GM19351 (cell line): ENCODE data around the gene NPY1R.

ENCODE experiments used
- ATAC-seq: cut with Tn5 transposase; IDR thresholded peaks from one replicate; pipeline ENCODE4 v1.9.1; 2021; ENCODE audit warnings: mild to moderate bottlenecking, moderate library complexity; ENCODE audit not compliant: unreplicated experiment

NPY1R gene

DNA sequence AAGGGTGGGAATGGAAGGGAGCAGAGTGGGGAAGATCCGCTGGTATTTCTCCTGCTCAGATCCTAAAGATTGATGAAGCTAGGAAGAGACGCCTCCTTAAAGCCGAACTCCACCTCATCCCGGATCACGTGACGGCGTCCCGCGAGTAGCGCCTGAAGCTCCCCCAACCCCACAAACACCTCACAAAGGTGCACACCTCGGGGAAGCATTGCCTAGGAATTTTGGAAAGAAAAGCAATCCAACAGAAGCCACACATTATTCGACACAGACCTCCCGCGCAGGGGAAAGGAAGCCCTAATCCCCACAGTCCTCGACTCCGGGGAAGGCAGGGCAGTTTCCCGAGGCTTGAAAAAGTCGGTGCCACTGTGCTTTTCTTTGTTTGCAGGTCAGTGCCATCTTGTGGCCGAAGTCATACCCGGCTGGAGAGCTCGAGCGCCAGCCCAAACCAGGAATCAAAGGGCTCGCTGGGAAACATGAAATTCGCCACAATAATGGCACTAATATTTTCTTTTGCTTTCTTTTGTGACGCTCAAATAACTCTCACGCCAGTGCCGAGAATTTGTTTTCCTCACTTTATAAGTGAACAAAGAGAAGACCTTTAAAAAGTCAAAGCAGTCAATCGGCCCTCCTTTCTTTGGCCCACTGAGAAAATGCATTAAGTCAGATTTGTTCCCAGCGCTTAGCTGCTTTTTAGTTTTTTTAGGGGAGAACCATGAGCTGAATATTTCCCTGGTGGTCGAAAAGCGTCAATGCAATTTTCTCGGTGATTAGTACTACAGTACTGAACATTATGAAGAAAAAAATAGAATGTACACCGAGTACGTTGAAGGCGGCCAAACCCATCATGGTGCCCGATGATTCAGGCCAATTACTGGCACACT, at the start of gene NPY1R:
TSS of gene NPY1R (minus strand) at position 71 of the 881 bp plus-strand sequence. CDS start 6,042 bp downstream, outside the sequence.
- peak; percentile 82 for ATAC-seq

DNA sequence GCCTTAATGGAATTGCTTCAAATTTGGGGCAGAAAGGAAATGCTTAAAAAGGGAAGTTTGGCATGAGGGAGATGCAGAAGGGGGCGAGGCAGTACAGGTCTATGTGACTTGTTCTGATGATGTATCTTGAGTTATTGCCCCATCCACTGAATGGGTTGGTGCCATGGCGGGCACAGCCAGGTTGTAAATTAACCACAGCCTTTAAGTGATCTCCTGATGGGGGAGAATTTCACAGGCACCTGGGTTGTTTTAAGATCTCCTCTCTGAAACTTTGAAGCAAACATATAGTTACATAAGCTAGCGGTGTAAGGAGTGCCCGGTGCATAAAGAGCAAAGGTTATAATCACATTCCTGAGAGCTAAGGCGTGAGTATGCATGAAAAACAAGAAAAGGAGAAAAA, 48.3 kb upstream of the NPY1R start:
- no peak for ATAC-seq

- no peak for ATAC-seq
Observed at GRCh38 chr4:163378661-163379060, 46.3 kb upstream of the NPY1R start.

DNA sequence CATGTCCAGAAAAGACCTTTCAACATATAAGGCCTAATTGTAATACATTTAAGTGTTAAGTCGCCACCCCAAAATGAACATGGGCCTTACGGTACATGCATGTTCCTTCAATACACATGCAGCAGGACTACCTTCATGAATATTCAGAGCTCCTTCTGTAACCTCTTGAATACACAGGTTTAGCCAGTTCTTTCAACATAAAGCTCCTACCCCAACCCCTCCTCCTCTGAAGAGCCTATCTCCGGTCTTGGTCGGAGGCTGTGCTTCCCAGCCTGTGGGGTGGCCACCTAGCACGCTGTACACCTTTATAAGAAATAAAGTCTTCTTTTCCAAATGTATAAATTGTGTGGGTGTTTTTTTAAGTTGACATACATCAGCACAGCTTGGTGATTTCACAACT, 39.6 kb upstream of the NPY1R start:
- ATAC-seq: no peak

- ATAC-seq: no peak
Observed at GRCh38 chr4:163367651-163368050, 35.3 kb upstream of the NPY1R start.

DNA sequence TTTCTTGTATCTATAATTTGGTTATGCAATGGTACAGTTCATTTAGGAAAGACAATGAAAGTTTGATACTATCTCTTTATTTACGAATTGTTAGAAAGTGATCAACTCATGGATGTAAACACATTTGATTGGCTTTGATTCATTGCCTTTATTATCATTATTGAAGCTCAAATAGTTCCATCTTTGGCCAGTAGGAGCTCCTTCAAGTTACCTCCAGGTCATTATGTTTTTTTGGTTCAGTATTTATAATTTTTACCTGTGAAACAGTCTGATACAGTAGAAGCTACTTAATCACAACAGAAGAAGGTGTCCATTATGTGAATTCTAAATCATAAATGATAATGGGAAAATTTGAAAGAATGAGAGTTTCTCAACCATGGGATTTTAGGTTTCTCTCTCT, 23.7 kb upstream of the NPY1R start:
- no peak for ATAC-seq

- no peak for ATAC-seq
Observed at GRCh38 chr4:163353054-163353453, 20.7 kb upstream of the NPY1R start.

- ATAC-seq: no peak
Observed at GRCh38 chr4:163350672-163351071, 18.3 kb upstream of the NPY1R start.

GRCh38 chr4:163344147-163345125, 12.0 kb upstream of the NPY1R start:
- no peak for ATAC-seq

GRCh38 chr4:163343604-163344146, 11.3 kb upstream of the NPY1R start, which contains the start of gene NPY5R:
Gene NPY5R (plus strand): TSS chr4:163343892. CDS start chr4:163350274, 6,382 bp downstream.
- ATAC-seq: no peak

GRCh38 chr4:163335384-163335783, 3.0 kb upstream of the NPY1R start:
- ATAC-seq: no peak

DNA sequence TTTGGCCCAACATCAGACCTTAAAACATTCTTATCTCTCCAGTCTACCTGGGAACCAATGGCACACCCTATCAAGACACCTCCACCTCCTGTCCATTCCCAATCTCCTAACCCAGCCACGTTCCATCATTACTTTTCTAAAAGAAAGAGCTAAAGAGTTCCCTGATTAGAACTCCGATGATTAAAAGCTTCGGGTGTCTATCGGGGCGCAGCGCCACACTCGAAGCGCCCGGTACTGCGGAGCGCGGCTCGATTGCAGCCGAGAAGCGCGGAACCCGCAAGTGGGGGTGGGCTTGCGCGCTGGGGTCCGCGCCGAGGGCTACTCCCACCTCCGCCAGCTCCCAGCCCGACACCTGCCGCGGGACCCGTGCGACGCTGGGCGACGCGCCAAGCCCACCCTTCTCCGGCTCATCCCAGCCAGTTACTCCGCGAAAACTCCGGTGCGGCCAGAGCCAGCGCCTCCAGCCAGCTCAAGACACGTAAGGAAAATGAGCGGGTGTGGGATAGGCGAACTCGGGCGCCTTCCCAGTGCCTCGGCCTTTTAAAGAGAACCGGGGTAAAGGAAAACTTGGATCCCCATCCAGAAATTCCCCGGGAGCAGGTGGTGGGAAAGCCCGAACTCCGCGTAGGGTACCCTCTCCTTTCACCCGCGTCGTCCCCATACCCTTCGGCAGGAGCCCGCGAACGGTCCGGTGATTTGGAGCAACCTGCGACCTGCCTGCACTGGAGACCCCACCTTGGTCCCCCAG, 593 bp downstream of the NPY1R start:
- no peak for ATAC-seq

DNA sequence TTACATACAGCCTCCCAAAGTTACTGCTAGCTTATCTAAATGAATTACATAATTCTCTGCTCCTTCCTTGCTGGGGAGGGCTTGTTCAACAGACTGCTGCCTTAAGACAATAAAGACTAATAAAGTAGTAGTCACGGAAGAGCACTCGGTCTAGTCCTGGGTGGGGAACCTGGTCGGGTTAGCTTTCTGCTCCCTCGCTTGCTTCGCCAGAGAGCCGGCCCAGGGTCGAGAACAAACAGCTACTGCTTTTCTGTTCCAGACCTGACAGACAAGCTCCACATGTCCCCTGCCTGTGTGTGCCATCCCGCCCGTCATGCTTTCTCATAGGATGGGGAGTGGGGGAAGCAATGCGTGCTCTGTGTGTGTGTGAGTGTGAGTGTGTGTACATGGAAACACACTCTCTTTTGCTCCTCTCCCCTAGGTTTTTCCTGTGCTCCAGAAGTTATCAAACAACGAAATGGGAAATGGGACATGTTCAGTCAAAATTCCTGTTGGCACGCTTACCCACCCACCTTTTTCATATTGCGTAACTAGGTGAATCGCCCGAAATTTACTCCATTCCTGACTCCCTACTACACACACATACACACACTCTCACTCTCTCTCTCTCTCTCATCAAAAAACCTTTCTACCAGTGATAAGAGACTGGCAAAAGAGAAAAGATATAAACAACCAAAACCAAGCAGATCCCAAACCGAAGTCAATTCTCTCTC, 1.3 kb downstream of the NPY1R start:
- ATAC-seq: no peak

DNA sequence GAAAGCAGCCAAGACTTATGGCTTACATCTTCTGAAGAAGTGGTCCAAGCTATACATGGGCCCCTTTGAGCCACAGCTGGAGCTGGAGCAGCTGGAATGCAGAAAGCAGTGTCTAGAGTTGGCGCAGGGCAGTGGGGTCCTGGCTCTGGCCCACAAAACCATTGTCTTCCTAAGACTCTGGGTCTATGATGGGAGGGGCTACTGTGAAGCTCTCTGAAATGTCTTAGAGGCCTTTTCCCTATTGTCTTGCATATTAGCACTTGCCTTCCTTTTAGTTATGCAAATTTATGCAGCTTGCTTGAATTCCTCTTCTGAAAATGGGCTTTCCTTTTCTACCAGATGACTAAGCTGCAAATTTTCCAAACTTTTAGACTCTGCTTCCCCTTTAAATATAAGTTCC, 15.3 kb downstream of the NPY1R start:
- ATAC-seq: no peak

DNA sequence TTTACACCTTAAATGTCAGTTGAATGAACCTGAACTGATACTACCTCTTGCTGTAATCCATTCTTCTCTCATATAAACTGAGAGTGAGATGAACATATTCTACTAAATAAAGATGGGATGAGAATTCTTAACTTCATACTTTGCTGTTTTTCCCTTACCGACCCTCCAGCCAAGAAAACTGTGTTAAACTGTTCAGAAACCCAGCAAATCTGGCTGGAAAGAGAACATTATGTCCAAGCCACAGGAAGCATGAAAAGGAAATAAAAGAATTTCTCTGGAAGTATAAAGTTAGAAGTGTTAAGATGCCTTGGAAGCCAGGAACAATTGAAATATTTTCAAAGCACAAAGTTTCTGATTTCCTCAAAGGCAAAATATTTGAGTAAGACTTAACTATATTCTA, 22.9 kb downstream of the NPY1R start:
- ATAC-seq: no peak

- no peak for ATAC-seq
Observed at GRCh38 chr4:163303069-163303468, 29.3 kb downstream of the NPY1R start.

- ATAC-seq: no peak
Observed at GRCh38 chr4:163300445-163300844, 32.0 kb downstream of the NPY1R start.

DNA sequence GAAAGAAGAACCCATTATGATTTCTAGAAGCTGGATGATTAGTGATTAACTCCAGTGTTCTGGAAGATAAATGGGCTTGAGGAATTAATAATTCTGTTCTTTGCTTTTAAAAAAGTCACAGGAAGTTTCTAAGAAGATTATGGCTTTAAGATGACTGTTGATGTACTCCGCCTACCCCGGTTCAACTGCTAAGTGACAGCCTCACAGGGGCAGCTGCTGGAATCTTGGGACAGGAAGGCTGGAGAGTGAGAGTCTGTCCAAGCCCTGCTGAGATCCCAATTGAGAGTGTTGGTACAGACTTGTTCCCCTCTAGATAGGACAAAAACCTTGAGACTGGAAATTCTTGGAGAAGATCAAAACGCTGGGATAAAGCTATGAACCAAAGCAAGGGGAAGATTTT, 37.3 kb downstream of the NPY1R start:
- no peak for ATAC-seq

DNA sequence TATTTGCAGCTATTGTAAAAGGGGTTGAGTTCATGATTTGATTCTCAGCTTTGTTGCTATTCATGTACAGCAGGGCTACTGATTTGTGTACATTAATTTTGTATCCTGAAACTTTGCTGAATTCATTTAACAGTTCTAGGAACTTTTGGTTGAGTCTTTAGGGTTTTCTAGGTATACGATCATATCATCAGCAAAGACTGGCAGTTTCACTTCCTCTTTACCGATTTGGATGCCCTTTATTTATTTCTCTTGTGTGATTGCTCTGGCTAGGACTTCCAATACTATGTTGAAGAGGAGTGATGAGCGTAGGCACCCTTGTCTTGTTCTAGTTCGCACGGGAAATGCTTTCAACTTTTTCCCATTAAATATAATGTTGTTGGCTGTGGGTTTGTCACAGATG, 48.1 kb downstream of the NPY1R start:
- no peak for ATAC-seq
